GM21825 (cell line): ENCODE results near the gene SYT7.

Source experiments
- ATAC-seq: cut with Tn5 transposase; IDR thresholded peaks from one replicate; pipeline ENCODE4 v1.9.1; 2021; ENCODE audit warnings: mild to moderate bottlenecking, moderate library complexity; ENCODE audit not compliant: unreplicated experiment

Gene SYT7

DNA sequence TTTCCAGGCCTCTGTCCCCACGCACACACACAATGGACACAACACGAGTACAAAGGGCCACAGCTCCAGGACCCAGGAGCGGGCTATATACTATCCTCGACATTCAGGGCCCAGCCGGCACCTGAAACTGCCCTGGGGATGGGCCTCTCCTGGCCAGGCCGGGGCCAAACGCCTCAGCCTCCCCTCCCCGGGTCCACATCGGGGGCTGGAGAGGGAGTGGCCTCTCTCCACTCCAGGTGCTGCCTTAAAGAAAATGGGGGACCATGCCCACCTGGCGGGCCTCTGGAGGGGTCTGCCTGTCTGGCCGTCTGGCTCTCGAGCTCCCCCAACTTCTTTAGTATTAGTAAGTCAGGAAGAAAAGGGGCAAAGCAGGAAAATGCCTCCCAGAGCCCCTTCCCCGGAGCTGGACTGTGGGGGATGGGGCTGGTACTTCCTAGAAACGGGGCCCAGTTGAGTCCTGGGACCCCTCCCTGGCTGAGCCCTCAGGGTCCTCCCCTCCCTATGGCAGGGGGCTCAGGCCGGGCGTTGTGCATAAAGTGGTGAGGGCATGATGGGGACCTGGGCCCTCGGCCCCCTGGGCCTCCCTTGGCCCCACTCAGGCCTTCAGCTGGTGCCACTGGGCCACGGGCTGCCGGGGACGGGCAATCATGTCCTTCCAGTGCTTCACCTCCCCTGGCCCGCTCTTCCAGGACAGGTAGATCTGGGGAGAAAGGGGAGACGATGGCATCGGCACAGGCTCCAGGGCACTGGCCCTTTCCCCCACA, 62.7 kb downstream of the SYT7 start:
- ATAC-seq = no peak

DNA sequence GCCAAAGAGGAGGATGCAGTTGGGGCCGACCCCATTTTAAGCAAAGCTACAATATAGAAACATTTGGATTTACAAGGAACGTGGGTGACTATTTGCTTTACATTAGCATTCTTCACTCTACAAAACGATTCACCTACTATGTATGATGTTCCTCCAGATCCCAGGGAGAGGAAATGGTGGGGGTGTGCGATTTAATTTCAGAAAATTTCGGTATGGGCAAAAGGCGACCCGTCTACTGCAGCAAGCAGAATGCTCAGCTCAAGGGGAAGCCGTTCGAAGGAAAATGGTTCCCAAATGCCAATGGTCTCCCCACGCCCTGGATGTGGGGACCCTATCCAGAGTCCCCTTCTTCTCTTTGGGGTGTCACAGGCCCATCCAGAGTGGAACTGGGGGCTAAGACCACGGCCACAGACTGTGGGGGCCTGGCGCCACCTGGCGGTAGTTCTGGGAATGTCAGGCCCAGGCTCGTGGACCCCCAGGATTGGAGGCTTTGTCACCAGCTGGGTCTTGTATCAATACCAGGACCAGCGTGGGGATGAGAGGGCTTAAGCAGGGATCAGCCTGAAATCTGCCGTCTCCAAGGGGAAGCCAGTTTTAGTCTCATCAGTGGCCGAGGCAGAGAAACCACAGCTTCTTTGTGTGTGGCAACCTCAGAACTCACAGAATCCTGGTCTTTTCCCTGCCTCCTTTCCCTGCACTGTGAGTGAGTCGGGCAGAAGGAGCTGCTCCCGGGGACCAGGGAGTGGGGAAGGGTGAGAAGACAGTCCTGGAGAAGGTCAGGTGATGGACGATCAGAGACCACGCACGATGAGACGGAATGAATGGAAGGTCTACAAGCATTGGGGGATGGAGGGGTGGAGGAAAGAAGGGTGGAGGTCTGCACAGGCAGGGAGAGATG, 64.0 kb downstream of the SYT7 start:
- ATAC-seq = no peak

DNA sequence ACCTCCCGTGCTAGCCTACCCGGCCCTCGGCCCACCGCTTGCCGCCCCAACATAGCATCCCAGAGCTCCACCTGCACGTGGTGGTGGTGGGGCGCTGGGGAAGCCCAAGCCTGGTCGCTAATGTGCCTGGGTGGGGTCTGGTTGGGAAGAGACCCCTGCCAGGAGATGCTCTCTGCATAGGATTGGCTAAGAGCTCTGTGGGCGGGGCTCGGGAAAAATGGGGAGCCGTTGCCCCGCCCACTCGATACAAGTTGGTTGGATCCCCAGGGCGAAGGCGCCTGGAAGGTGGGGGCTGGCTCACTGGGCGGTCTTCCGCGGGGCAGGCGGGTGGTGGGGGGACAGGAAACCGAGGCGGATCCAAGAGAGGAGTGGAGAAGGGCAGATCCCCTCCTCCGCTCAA, 64.7 kb downstream of the SYT7 start:
- no peak for ATAC-seq

DNA sequence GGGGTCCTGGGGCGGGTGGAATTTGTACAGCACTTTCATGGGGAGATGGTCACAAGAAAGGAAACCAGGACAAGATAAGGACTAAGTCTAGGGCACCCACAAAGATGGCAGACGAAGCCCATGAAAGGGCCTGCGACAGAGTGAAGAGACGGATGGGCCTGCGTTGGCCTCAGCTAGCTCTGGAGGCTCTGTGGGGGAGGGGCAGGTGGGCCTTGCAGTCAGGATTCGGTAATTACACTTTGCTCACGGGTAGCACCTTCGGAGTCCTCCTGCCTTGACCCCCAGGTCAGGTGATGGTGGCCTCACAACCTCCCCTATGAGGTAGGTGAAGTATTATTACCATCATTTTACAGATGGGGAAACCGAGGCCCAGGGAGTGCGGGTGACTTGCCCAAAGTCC, 65.2 kb downstream of the SYT7 start:
- no peak for ATAC-seq

DNA sequence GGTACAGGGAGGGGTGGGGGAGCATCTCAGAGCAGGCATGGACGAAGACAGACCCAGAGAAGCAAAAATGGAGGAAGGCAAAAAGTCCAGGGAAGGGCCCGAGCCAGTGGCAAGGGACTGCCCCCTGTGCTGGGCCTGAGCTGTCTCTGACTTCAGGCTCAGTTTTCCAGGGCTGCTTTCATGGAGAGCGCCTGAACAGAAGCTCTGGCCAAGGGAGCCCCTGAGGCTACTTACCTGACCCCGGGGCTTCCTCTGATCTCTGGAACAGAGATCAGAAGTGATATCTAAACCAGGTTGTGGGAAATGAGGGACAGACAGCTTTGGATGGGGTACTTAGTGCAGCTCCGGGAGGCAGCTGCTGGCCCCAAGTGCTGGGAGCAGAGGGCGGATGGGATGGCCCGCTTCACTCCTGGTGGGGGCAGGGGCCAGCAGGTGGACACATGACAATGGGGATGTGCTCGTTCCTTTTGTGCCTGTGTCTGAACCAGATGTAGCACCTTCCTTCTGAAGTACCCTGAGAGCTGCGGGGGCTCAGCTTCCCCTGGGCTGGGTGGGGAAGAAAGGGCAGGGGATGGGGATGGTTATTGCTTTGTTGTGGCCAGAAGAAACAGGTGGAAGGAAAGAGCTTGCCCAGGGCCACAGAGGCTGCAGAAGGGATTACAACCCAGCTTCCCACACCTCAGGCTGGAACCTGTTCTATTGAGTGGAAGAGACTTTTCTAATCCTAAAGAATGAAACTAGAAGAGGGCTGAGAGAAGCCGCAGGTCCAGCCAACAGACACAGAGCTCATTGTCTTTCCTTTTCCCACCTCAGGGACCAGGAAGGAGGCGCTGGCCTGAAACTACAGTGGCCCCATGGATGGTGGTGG, 66.6 kb downstream of the SYT7 start:
- no peak for ATAC-seq

DNA sequence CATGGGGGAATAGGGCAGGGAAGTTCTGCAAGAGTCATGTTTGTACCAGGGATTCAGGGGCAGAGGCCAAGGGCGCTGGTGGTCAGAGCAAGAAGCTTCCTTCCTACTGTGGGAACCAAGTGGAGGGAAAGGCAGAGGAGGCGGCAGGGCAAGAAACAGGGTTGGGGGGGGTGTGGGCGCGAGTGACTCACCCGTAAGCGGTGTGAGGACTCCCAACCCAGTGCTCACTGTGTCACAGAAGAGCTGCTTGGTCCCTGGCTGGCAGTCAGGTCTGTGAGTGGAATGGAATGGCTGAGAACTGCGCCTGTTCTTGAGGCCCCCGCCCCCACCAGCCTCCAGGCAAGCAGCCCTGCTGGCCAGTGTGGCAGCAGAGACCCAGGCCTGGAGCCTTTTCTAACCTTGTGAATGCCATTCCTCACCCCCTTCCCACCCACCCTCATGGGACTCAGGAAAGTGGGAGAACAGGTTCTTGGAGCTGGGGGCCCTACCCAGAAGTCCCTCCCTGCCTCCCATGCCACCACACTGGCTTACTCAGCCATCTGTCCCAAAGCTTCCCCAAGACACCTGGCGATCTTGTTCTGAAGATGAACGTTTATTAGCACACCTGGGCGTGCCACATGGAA, 67.6 kb downstream of the SYT7 start:
- ATAC-seq = no peak

DNA sequence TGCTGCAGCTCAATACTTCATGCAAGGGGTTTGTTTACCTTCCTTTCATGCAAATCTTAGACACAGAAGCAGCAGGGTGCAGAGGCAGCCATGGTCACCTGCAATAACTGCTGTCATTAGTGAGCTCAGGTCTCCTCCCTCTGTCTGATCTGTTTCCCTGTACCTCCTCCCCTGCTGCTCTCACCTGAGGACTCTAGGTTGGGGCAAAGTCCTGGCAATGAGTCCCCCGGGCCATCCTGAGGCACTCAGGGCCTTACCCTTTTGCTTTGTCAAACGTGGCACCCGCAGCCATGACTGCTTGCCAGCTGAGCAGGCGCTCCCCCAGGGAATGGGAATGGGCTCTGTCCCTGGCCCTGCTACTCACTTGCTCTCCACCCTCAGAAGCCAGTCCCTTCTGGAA, 68.4 kb downstream of the SYT7 start:
- ATAC-seq = no peak

DNA sequence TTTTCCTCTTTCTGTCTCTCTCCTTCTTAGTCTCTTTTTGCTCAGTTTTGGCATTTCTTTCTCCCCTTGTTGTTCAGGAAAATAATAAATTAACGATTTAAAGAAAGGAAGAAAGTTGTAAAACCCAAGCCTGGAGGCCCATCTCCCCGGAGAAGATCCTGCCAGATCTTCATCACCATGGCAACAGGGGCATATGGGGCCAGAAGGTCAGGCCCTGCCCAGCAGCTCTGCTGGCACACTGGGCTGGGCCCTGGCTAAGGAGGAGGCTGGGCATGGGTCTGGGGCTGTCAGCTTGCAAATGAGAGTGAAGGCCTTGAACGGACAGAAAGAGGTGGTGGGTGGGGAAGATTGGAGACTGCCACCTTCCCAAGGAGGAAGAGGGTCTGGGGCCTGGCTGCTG, 69.5 kb downstream of the SYT7 start:
- ATAC-seq = no peak

DNA sequence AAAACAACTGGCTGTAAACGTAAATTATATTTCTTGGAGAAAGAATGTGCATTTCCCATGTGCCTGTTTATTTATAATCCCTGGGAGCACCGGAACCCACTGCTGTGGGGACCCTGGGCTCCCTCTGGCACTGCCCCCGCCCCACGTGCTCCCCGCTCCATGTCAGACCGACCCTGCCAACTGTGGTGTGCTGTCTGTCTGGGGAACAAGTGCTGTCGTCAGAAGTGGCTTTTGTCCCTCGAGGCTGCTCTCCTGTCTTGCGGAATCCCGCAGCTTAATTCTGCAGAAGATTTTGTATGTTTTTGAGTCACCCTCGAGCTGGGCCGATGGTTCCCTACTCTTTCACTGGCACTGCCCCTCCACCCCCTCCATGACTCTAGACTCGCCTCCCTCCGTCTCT, 69.9 kb downstream of the SYT7 start:
- no peak for ATAC-seq

DNA sequence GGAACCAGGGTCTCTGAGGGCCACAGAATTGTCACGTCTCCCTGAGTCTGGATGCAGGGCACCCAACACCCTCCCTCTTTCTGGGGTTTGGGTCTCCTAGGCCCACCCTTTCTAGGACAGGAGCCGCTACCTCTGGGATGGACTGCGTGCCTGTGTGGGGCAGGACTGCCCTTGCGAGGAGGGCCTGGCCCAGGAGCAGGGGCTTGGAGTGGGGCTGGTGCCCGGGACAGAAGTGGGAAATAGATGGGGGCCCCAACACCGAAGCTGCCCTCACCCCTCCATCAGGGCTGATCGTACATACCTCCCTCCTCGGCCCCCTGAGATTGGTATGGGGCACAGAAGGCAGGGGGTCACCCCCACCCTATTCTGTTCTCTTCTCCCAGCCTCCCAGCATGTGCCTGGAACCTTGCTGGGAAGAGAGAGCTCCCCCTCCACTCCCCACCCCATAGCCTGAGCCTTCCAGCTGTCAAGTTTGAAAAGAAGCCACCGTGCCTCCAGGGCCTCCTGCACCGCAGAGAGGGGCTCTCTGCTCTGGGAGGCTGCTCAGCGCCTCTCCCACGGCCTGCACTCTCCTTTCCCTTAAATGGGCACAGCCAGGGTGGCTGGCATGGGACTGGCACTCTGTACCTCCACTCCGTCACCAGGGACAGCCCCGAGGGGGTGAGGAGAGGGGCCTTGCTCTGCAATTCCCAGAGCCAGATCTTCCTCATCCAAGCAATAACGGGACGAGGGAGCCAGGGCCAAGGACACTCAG, 70.5 kb downstream of the SYT7 start:
- no peak for ATAC-seq

DNA sequence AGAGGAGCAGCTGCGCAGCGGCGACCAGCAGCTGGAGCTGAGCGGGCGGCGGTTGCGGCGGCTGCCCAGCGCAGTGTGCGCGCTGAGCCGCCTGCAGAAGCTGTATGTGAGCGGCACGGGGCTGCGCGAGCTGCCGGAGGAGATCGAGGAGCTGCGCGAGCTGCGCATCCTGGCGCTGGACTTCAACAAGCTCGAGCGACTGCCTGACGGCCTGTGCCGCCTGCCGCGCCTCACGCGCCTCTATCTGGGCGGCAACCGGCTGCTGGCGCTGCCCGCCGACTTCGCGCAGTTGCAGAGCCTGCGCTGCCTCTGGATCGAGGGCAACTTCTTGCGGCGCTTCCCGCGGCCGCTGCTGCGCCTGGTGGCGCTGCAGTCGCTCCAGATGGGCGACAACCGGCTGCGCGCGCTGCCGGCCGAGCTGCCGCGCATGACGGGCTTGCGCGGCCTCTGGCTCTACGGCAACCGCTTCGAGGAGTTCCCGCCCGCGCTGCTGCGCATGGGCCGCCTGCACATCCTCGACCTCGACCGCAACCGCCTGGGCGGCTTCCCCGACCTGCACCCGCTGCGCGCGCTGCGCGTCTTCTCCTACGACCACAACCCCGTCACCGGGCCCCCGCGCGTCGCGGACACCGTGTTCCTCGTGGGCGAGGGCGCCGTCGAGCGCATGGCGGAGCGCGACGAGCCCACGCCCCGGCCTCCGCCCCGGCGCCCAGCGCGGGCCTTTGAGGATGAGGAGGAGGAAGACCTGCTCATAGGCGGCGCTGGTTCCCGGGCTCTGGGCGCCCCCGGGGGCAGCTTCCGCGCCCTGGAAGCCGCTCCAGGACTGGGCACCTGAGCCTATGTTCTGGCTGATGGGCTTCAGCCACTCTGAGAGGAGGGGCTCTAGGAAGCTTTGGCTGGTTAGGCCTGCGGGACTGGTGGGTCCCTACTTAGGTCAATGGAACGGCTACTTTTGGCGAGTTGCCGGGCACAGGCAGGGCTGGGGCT, 71.5 kb downstream of the SYT7 start:
- ATAC-seq = peak; percentile 70

DNA sequence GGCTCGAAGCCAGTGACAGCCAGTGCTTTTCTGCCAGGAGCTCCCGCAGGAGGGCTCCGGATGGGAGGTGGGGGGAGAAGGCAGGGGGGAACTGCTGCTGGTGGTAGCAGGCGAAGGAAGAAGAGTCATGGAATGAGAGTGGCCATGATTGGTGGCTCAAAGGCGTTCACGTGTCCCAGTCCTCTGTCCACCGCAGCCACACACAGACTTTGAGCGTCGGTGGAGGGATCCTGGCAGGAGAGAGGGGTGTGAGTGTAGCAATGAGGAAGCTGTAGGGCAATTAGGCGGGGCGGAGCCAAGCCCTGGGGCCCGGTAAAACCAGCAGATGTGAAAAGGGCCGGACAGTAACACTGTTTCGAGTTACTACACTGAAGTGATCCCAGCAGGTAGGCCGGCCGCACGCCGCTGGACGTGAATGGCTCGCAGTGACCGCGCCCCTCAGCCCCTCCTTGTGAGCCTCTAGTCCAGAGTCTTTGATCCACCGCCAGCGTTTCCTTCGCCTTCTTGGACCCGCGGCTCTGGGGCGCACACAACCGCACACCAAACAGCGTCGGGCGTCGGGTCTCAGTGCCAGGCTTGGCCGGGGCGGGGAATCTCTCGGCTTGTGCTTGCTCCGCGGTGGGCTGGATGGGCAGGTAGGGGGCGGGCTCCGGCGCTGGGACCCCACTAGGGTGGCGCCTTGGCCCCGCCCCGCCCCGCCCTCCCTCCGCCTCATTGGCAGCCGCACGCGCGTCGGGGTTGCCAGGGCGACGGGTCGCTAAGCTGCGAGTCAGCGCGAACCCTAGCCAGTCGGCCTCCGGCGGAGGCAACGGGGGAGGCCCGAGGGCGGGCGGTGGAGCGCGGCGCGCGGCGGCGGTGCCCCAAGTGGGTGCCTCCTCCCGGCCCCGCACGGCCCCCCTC, 72.7 kb downstream of the SYT7 start, which contains the start of gene LRRC10B:
LRRC10B (plus strand) TSS at position 788 of the 900 bp plus-strand sequence. CDS start 250 bp downstream, outside the sequence.
- ATAC-seq = no peak

DNA sequence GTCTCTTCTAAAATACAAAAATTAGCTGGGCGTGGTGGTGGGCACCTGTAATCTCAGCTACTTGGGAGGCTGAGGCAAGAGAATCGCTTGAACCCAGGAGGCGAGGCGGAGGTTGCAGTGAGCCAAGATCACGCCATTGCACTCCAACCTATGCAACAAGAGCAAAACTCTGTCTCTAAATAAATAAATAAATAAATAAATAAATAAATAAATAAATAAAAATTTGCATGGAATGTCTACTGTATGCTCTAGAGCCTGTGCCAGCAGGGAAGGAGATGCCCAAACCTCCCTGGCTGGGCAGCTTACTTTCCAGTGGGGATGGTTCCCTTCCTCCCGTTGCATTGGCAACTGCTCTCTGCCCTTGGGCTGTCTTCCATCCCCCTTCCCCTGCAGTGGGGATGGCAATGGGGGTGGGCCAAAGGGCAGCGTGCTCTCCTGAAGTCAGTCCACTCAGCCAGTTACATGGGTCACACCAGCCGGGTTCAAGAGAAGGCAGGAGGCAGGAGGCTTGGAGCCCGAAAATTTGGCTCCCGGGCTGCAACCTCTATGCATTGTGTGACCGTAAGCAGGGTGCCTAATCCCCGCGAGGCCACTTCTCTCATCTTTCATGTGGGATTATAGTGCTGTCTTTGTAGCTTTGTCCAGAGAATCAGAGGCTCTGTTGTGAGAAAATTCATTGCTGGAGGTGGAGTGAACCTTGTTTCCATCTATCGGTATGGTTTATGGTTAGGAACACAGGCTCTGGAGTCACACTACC, 73.7 kb downstream of the SYT7 start:
- no peak for ATAC-seq

DNA sequence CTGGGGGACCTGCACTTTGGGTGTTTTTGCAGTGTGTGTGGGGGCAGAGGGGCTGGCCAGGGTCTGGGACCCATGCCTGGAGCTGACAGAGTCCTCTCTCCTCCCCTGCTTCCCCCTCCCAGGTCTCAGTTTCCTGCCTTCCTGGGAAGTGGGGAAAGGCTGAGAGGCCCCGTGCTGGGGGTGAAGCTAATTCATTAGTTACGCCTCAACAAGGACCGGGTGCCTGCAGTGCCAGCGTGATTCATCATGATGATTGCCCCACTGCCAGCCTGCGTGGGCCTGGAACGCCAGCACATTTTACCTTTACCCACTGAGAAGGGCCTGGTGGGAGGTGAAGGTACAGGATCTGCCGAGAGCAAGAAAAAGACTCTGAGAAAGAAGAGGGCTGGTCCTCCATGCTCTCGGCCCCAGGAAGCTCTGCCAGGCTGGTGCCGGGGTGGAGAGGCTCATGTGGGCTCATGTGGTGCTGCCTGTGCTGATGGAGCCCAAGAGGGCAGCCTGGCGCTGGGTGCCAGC, 75.2 kb downstream of the SYT7 start:
- ATAC-seq = no peak

DNA sequence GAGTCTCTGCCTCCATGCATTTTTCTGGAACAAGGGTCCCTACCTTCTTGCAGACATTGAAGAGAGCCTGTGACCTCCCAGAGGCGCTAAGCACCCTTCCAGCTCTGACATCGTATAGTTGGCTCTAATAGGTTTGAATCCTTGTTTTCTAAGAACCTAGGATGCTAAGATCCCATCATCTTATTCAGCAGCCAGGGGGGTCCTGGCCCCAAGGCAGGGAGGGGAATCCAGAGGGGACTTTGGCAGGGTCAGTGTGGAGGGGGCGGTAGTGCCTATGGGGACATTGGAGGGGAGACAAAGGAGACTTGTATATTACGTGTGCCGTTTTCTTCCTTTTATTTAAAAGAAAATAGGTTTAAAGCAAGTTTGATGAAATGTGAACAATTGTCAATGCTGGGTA, 75.8 kb downstream of the SYT7 start:
- no peak for ATAC-seq

DNA sequence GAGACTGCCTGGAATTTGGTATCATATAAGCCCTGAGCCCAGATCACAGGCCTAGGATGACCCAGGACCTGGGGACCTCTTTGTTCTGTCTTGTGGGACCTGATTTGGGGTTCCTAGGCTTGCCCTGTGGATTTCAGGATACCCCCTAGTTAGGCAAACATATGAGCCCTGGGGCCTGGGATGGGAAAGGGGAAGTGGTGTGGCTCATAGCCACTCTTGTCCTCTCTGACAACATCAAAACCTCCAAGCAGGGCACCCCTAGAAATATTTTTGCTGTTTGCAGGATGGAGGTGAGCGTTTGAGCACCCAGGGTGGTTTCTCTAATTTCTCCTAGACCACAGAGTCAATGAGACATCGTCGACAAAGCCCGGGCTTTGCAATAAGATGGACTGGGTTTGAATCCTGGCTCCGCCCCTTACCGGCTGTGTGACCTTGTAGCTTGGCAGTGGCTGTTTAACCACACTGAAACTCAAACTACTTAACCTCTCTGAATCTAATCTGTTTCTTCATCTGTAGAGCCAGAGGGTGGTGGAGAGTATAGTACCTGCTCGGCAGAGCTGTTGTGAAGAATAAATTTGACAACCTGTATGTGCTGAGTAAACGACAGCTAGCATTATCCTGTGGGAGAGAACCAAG, 77.6 kb downstream of the SYT7 start:
- no peak for ATAC-seq
